ENCODE results near the gene RNF4.
"Not testable (repeated sequence)": the region's sequence is repeated elsewhere in the genome, so short reads cannot be mapped to it uniquely, and the experiment has no call there.

RNF4 gene

DNA sequence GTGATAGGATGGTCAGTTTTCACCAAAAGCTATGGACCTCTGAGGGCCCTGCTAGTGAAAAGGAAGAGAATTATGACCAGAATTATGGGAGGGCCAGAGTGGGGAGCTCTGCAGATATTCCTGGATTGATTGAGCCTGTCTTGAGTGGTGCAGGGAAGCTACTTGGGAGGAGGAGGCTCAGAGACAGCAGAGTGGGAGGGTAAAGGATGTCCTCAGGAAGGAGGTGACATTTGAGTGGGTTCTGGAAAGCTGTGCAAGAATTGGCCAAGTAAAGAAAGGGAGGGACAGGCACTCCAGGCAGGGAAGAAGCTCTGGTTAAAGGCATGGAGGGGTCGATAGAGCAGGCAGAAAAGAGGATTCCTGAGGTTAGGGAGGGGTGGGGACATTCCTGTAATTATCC lies 24.1 kb downstream of the RNF4 start:
- no peak for DNase-seq

DNA sequence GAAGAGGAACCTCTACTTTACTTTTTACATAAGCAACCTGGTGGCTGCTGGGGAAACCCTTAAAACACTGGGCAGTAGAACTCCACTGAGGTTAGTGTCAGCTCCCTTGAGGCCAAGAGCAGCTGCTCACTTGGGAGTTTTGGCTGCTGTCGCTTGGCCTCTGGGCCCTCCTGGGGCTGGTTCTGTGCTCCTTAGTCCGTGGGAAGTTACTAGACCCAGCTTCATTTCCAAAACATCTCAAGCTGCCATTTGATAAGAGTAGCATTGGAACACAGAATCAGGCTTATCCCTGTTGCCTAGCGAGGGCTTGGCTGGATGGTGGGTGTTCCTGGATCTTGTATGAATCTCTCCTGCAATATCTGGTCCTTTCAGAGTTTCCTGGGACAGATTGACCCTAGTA lies 26.1 kb downstream of the RNF4 start:
- no peak for DNase-seq

DNA sequence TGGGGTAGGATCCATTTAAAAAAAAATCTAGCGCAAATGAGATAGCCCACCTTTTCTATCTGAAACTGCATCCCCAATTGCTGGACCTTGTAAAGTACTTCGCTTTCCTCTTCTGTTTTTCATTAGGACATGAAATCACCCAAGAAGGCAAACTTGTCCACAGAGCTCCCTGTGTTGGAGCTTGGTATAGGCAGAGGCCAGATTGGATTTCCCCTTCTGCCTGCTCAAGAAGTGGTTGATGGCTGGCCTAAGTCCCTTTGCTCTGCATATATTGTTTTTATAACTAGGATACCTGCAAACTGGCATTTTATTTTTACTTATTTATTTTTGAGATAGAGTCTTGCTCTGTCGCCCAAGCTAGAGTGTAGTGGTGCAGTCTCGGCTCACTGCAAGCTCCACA lies 28.4 kb downstream of the RNF4 start:
- DNase-seq, result no peak

DNA sequence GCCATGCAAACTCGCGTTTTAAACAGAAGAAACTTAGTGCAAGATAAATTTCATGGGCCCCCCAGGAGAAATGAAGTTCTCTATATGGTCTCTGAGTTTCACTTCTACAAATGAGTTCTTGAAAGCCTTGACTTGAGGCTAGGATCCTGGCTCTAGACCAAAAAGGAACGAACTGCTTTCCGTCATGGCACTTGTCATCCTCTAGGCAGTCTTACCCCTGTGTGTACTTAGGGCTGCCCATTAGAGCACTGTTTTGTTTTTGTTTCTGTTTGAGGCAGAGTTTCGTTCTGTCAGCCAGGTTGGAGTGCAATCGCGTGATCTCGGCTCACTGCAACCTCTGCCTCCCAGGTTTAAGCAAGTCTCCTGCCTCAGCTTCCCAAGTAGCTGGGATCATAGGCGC lies 29.0 kb downstream of the RNF4 start:
- DNase-seq, result no peak

DNA sequence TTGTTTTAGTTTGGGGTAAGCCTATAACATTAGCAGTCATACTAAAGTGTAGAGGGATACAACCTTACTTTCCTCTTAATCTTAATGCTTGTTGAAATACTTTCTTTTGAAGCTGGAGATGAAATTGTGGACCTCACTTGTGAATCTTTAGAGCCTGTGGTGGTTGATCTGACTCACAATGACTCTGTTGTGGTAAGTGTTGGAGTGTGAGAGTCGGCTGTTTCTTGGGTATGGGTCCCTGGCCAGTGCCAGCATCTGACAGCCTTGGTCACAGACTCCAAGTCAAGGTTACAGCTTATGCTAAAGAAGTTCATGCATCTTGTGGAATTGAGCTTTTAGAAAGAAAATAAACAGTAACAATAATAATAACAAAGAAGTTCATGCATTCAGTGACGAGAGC lies 31.6 kb downstream of the RNF4 start:
- no peak for DNase-seq

DNA sequence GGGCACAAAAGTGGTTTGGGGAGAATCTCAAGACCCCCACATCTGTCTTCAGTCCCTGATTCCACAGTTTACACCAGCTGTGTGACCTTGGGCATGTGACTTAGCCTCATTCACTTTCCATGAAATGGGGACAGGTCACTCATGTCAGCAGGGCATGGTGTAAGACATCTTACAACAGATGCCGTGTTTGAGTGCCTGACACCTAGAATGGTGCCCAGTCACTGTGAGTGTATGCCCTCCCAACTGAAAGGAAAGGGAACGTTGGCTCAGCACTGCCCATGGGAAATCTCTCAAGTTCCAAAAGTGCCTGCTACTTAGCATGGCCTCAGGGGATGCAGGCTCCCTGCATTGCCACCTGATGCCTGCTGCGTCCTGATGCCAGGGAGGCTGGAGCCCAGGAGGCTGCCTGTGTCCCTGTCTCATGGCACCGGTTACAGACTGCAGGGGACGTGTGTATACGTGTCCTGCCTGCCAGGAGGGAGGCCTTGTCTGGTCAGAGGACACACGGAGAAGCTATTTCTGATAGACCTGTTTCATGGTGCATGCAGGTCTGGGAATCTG lies 32.2 kb downstream of the RNF4 start:
- no peak for DNase-seq

DNA sequence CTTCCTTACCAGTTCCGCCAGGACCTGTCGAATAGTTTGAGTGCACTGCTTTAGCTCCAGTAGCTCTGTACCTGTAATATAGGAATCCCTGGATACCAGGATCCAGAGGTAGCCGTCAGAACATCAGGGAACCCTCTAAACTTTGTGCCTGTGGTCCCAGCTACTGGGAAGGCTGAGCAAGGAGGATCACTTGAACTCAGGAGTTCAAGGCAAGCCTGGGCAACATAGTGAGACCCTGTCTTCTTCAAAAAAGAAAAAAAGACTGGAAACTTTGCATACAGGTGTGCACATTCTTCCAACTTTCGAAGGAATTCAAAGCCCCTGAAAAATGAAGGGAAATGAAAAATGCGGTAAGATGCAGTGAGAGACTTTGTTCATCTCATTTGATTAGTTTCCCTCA lies 34.9 kb downstream of the RNF4 start:
- no peak for DNase-seq

DNA sequence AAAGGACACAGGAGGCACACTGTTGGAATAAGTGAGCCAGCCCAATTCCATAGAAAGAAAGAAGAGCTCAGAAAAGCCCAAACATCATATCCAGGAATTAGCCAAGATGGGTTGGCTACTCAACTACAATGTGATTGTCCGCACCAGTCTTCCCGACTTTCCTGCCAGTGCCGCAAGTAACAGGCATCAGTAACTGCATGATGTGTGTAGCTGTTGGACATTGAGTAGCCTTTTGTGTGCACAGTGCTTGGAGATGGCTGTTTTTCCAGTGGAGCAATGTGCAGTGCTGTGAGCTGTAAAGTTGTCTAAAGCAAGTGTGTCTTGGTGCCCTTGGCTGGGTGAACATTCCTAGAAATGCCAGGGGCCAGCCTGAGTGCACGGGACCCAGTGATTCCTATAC lies 38.4 kb downstream of the RNF4 start:
- no peak for DNase-seq

DNA sequence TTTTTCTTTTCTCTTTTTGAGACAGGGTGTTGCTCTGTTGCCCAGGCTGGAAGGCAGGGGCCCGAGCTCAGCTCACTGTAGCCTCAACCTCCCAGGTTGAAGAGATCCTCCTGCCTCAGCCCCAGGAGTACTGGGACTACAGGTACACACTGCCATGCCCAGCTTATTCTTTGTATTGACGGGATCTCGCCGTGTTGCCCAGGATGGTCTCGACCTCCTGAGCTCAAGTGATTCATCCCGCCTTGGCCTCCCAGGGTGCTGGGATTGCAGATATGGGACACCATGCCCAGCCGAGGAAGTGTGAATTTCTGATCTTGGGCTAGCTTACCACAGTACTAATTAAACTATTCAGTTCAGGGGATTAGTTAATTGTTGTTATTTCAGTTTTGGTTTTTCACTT lies 38.9 kb downstream of the RNF4 start:
- DNase-seq, result no peak

DNA sequence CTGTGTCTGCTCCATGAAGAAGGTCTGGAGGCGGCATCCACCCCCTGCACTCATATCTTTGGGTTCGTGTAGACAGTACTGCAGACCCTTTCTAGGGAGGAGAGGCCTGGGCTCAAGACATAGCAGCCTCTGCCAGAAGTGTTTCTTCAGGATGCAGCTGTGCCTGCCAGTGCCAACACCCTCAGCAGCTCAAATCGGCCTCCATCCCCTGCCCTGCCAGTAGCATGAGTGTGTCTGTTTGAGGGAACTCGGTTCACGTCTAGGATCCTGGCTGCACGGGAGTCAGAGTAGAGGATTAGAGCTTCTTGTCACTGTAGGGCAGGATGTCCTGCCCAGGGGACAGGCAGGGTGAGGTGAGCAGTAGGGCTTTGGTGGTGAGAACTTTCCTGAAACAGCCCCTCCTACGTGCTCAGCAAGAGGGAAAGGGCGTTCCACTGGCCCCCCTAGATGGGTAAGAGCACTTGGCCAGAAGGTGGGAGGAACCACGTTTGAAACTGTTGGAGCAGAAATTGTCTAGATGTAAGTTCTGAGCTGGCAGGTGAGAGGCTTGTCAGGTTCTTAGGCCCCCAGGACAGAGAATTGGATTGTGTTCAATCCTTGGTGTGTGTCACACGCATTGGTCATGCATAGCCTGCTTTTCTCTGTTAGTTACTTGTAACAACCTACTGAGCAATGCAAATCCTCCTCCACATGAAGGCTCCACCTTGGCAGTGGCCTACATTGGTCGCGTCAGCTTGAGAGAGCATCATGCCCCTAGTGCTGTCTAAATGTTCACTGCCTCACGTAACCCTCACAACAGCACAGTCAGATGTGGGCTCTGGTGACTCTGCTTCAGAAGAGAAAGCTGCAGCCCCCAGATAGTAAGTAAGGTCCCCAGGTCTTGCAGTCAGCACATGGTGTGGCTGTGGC lies 41.7 kb downstream of the RNF4 start:
- DNase-seq, result no peak

DNA sequence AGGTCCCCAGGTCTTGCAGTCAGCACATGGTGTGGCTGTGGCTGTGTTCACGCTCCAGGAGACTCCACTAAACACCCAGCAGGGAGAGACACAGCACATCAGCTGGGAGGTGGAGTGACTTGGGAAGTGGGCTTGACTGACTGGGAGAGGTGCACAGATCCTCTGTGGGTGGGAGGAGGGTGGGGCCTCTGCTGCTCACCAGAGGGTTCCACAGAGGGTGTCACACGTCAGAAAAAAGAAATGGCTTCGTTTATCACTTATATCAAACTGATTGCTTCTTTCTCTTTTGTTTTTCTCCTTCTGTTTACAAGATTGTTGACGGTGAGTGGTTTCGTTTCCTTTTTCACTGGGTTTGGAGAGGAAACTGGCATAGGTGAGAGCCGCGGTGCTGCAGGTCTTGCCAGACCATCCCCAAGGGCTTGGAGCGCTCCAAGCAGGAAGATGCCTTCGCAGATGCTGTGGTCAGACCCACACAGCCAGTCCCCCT lies 42.8 kb downstream of the RNF4 start:
- no peak for DNase-seq

DNA sequence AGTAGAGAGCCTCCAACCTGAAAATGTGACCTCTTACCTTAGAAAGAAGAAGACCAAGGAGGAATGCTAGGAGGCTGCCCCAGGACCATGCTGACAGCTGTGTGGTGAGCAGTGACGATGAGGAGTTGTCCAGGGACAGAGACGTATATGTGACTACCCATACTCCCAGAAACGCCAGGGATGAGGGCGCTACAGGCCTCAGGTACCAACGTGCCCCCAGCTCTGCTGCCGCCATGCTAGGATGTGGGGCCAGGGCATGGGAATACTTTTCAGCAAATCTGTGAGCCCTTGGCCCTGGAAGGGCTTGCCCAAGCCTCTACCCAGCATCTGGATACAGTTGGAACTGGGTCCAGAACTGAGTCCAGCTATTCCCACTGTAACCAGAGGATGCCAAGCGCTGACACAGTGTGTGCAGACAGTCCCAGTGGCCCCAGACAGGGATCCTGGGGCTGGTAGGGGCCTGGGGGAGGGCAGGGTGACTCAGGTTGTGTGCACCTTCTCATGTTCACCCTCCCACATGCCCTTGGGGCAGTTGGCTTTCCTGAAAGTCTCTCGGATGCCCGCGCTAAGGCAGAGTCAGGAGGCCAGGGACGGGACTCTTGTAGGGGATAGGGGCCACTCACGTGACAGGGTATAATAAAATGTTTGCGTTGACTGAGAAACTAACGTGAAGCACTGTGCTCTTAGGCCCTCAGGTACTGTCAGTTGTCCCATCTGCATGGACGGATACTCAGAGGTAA lies 43.7 kb downstream of the RNF4 start:
- DNase-seq, result no peak

DNA sequence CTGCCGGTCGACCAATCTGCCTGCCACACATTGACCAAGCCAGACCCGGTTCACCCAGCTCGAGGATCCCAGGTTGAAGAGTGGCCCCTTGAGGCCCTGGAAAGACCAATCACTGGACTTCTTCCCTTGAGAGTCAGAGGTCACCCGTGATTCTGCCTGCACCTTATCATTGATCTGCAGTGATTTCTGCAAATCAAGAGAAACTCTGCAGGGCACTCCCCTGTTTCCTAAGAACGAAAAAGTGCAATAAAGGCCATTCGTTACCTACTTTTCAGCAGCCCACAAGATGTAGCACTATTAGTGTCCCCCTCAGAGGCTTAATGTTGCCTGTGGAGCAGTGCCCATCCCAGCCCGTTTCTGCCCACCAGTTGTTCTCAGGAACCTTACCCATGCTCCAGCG lies 45.3 kb downstream of the RNF4 start:
- DNase-seq, result not testable (repeated sequence)

DNA sequence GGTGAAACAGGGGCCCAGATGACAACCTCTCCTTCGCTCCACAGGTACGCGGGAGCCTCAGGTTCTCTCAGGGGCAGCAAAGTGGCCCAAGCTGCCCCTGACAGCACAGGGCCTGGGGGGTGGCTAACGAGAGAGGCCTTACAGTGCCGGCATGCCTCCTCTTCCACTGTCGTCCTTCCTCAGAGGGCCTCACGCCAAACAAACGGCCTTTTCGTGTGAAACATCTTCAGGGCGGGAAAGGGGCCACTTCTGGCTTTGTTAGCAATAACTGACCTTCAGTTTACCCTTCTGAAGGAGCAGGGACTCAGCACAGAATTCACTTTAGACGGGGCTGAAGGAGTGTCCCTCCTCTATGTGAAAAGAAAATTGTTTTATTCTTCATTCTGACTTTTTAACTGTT lies 46.0 kb downstream of the RNF4 start:
- not testable (repeated sequence) for DNase-seq

DNA sequence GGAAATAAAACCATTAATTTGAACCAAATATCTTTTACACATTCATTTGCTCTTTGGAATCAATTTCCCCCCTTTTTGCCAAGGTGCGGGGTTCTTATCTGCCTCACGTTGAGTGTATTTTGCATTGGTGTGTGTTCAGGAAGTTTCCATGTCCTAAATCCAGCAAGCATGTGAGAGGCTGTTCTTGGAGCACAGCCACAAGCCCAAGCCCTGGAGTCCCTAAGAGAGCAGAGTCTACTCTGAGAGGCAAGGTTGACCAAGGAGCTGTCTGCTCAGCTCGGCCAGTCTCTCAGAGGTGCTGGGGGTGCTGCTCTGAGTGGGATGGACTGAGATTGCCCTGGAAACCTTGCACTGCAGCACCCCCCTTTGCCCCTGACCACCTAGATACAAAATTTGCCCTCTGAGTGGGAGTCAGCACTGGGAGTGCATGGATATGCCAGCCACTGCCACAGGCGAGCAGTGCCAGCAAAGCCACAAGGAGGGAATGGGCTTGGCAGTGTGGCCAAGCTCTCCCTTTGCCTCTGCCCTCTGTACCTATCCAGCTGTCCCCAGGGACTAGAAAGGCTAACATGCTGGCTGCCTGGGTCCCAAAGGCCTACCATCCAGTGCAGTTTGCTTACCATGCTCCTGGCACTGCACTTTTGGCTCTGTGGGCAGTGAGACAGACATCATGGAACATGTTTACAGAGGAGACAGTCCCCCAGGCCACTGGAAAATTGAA lies 47.1 kb downstream of the RNF4 start:
- DNase-seq, result no peak

DNA sequence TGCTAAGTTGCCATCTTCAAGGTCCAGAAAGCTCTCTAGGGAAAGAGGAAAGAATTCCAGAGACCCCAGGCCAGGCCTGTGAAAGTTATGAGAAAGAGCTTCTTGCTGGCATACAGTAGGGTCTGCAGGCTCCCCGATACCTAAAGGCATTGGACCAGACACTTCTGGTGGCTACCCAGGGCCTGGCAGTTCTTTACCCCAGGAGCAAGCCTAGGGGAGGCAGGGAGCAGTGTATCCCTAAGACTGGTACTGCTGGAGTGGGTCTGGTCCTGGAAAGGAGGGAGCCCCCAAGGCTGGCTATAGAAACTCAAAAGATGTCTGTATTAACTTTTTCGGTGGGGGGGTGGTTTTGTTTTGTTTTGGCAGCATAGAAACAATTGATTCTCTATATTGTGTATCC lies 47.7 kb downstream of the RNF4 start:
- no peak for DNase-seq

DNA sequence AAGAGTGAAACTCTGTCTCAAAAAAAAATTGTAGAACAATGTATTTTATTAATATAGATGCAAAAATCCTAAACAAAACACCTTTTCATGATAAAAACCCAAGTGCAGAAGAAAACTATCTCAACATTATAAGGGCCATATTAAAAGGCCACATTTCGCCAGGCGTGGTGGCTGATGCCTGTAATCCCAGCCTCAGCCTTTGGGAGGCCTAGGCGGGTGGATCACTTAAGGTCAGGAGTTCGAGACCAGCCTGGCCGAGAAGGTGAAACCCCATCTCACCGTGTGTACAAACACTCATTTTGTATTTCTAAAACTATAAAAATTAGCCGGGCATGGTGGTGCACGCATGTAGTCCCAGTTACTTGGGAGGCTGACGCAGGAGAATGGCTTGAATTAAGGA lies 57.7 kb downstream of the RNF4 start:
- no peak for DNase-seq

DNA sequence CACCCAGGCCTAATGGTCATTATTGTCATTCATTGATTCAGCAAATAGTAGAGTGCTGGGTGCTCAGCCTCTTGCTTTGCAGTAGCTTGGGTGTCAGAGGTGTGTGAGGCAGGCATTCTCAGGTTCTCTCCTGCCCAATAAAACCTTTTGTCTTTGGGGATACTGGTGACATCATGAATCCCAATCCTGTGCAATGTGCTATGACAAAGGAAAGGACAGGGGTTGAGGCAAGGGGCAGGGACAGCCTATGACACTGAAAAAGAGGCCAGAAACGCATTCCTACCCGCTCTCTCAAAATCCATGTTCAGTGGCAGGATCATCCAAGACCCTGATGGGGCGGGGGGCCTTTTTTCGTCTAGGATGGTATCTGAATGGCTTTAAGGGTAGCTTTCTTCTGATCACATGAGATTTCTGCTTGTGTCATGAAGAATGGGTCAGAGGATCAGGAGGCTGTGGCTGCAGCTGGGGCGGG lies 66.0 kb downstream of the RNF4 start:
- DNase-seq, result no peak

DNA sequence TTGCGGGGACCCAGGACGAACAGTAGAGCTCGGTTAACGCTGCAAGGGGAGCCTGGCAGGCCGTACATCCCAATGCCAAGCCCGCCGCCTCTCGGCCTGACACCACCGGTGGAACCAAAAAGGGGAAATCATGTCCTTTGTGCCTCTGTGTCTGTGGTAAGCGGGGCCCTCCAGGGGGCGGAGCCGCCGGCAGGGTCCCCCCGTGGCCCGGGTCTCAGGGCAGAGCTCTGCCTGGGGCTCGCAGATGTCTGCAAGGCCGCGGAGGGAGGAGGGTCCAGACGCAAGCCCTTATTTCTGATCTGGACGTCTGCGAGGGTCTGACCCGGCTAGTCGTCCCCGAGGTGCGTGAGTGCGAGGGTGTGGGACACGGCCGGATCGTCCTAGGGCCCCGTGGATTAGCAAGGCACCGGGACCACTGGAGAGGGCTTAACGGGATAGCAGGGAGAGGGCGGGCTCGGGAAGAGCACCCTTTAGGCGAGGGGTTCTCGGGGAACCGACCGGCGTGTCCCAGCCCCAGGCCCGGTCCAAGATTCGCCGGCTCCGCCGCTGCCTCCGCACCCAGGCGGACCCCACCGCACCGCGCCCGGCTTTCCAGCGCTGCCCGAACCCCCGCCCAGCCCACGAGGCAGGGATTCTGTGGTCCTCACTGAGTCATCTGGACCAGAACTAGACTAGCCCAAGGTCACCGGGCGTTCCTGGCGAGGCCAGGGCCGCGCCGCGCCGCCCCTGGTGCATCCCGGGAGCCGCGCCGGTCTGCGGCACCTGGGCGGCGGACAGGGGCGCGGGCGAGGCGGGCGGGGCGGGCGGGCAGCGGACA lies 66.7 kb downstream of the RNF4 start:
- peak; percentile 33 to 34 for DNase-seq

DNA sequence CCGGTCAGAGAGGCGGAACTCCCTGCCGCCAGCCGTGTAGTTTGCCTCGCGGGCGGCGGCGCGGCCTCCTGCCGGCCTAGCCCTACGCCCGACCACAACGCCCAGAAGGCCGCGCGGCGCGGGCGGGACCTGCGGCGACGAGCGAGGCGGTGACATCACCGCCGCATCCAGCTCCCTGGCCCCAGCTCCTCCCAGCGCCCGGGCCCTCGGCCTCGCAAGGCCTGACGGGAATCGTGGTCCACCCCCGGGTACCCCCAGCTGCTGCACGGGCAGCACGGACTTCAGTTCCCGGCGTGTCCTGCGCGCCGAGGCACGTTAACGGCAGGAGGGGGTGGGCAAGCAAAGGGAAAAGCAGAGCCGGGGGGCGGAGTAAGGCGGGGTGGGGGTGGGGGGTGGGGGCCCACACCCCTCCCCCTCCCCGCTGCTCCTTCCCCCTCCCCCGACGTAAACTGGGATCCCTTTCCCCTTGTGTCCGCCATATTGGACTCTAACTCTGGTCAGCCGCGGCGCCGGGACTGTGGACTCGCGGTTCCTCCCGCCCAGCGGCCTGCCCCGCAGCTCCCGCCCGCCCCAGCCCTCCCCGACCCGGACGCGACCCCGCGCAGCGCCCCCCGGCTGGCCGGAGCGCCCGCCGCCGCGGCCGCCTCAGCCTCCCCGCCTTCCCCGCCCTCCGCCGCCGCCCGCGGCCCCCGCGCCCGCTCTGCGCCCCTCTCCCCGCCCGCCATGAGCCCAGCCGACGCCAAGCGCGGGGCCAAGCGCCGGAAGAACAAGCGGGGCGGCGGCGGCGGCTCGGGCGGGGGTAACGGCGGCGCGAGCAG lies 67.5 kb downstream of the RNF4 start, which contains the start of gene FAM193A:
TSS of gene FAM193A (plus strand) at position 455 of the 818 bp plus-strand sequence. CDS start at position 724, 269 bp downstream.
- DNase-seq, result peak; percentile 98 to 99
